PC-9 (cell line): ENCODE data around the gene LMOD3. TPM values are rescaled to one million over a fixed set of nuclear protein-coding genes. Genes with fewer than 3 reads are reported as not detected.

ENCODE experiments used
- BruUV-seq: library from RNA; stranded (reverse); fragments of 400-500 nt; replicated peaks from 2 replicates; lab custom pipeline; 2021; lab: Mats Ljungman, UMichigan
- CTCF ChIA-PET: fragments of 300-600 bp; sonication (Branson Sonifier 250); formaldehyde crosslinking; loops from one replicate; lab custom pipeline; 2022; ENCODE audit warnings: antibody characterized with exemption; lab: Charles Lee
- POLR2A ChIA-PET: fragments of 300-600 bp; sonication (Branson Sonifier 250); formaldehyde crosslinking; loops from one replicate; lab custom pipeline; 2022; ENCODE audit warnings: antibody characterized with exemption; ENCODE audit not compliant: unreplicated experiment; lab: Charles Lee
- DNase-seq, 2 experiments: peaks; one replicate each; pipeline versions ENCODE4 v3.0.0 to v3.0.0-alpha.2; 2015 to 2022; ENCODE audit warnings: mixed read lengths in 1 of 2
- H2AFZ ChIP-seq: fragments of 200-600 bp; sonication (generic); 2 replicates; pipeline ENCODE4 v1.8.1; 2017; ENCODE audit warnings: antibody characterized with exemption
- H3F3A ChIP-seq: fragments of 200-600 bp; sonication (generic); 2 replicates; pipeline ENCODE4 v1.8.1; 2017; ENCODE audit warnings: antibody characterized with exemption, mild to moderate bottlenecking, low read depth; ENCODE audit not compliant: insufficient read depth
- H3K27ac ChIP-seq: fragments of 200-600 bp; sonication (generic); 2 replicates; pipeline ENCODE4 v1.6.1; 2016; ENCODE audit warnings: mixed run types
- H3K27me3 ChIP-seq: fragments of 200-600 bp; sonication (generic); 2 replicates; pipeline ENCODE4 v1.6.1; 2016; ENCODE audit warnings: low read depth, mixed run types; ENCODE audit not compliant: insufficient read depth
- H3K36me3 ChIP-seq: fragments of 200-600 bp; sonication (generic); 2 replicates; pipeline ENCODE4 v1.6.1; 2016; ENCODE audit warnings: low read depth, mixed run types
- H3K4me1 ChIP-seq: fragments of 200-600 bp; sonication (generic); replicated peaks from 2 replicates; pipeline ENCODE4 v1.6.1; 2016; ENCODE audit warnings: mixed run types; ENCODE audit not compliant: insufficient read depth
- H3K4me2 ChIP-seq: fragments of 200-600 bp; sonication (generic); 2 replicates; pipeline ENCODE4 v1.6.1; 2017; ENCODE audit warnings: mixed run types
- H3K4me3 ChIP-seq: fragments of 200-600 bp; sonication (generic); 2 replicates; pipeline ENCODE4 v1.6.1; 2016; ENCODE audit warnings: mixed run types
- H3K79me2 ChIP-seq: fragments of 200-600 bp; sonication (generic); 2 replicates; pipeline ENCODE4 v1.6.1; 2017; ENCODE audit warnings: low read depth, mixed run types
- H3K9me2 ChIP-seq: fragments of 200-600 bp; sonication (generic); 2 replicates; pipeline ENCODE4 v1.8.1; 2017; ENCODE audit warnings: mild to moderate bottlenecking; ENCODE audit not compliant: insufficient read depth
- H3K9me3 ChIP-seq: fragments of 200-600 bp; sonication (generic); 2 replicates; pipeline ENCODE4 v1.8.1; 2016; ENCODE audit warnings: low read depth; ENCODE audit not compliant: insufficient read depth
- H4K20me1 ChIP-seq: fragments of 200-600 bp; sonication (generic); 2 replicates; pipeline ENCODE4 v1.8.1; 2017; ENCODE audit not compliant: insufficient read depth
- CTCF ChIP-seq: fragments of 200-600 bp; sonication (generic); conservative IDR thresholded peaks from 2 replicates; pipeline ENCODE4 v1.6.1; 2017; ENCODE audit warnings: mixed run types, antibody characterized with exemption, mild to moderate bottlenecking, moderate library complexity
- EZH2 ChIP-seq: fragments of 200-600 bp; sonication (generic); IDR thresholded peaks from 2 replicates; pipeline ENCODE4 v1.8.0; 2017; ENCODE audit warnings: antibody characterized with exemption, low read depth
- intact Hi-C: fragments of 100-400 bp; cut with micrococcal nuclease; formaldehyde crosslinking; loops from one replicate; pipeline ENCODE4 v1.10.0; 2022; ENCODE audit not compliant: unreplicated experiment
- total RNA-seq: library from RNA; stranded (reverse); gene quantifications from 2 replicates; pipeline ENCODE4 v1.2.3, GENCODE V29; 2021

The LMOD3 gene
- total RNA-seq, 1 experiment from 2014 or later, result not detected

DNA sequence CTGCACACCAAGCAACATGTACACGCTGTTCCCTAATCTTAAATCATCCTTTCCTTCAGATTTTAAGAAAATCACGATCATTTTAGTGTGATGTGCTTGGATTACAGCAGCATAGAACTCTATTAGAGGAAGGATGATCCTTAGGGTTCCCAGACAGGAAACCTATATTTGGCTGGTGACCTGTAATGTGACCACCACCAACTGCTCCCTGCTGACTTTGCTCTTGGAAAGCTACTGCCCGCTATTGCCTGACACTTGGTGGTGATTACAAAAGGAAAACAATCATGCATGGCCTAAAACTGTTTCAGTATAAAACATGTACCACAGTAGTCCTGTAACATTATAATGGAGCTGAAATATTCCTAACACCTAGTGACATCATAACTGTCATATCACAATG is 27.2 kb upstream of the LMOD3 start:
- H3K79me2 ChIP-seq, result no peaks in the 10 kb centered on the region
- peaks cover 8% of the 10 kb centered on the region; the same call in 1 of the 2 replicates for H3K4me1 ChIP-seq
- ChIA-PET POLR2A (no interaction called here), CTCF (no interaction called here)
- no TSS peak for BruUV-seq
- no peak overlapping the region for H3K27ac ChIP-seq
- H3K9me2 ChIP-seq, result no peaks in the 10 kb centered on the region
- H3K36me3 ChIP-seq, result no peaks in the 10 kb centered on the region
- no peak overlapping the region for H3K4me3 ChIP-seq
- no peak overlapping the region for H3K4me2 ChIP-seq
- no peak for TF ChIP-seq CTCF
- no peak for TF ChIP-seq EZH2
- no peaks in the 10 kb centered on the region for H3F3A ChIP-seq
- intact Hi-C loops, result no loop called here
- H4K20me1 ChIP-seq, result no peaks in the 10 kb centered on the region
- no peaks in the 10 kb centered on the region for H3K27me3 ChIP-seq
- DNase-seq, result no peak
- H3K9me3 ChIP-seq, result no peaks in the 10 kb centered on the region
- H2AFZ ChIP-seq, result no peak overlapping the region

DNA sequence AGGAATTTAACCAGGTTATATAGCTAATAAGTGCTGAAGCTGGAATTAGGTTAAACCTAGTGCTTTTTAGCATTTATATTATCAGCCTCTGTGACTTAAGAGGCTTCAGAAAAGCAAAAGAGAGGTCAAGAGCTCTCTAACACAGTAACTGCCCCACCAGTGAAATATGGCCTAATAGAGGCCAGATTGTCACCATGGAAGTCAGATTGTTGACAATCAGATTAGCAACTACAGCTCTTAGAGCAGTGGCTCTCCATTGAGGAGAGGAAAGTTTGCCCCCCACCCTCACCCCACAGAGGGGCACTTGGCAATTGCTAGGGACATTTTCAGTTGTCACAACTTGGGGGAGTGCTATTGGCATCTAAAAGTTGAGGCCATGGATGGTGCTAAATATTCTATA is 23.3 kb upstream of the LMOD3 start:
- TF ChIP-seq CTCF (no peak), EZH2 (no peak)
- Histone ChIP-seq H3K27ac (no peak overlapping the region), H2AFZ (no peak overlapping the region), H3K9me3 (no peaks in the 10 kb centered on the region), H3K36me3 (no peaks in the 10 kb centered on the region), H3K9me2 (no peaks in the 10 kb centered on the region), H3K79me2 (no peaks in the 10 kb centered on the region), H3F3A (no peaks in the 10 kb centered on the region), H3K4me3 (no peak overlapping the region), H3K4me1 (peaks cover 25% of the 10 kb centered on the region), H3K4me2 (no peak overlapping the region), H4K20me1 (no peaks in the 10 kb centered on the region), H3K27me3 (no peaks in the 10 kb centered on the region)
- intact Hi-C loops, result no loop called here
- BruUV-seq, result no TSS peak
- CTCF ChIA-PET, result no interaction called here
- no peak for DNase-seq
- POLR2A ChIA-PET, result interaction anchor here (0.7 kb wide), 1 partner anchor 28 kb away, joined by 3 read pairs; no protein-coding TSS in a partner anchor

- Histone ChIP-seq H3K9me2 (no peaks in the 10 kb centered on the region), H3K79me2 (no peaks in the 10 kb centered on the region), H3K27ac (no peak overlapping the region), H3K4me1 (peaks cover 25% of the 10 kb centered on the region), H3K4me2 (no peak overlapping the region), H3K9me3 (no peaks in the 10 kb centered on the region), H3K4me3 (no peak overlapping the region), H3K36me3 (no peaks in the 10 kb centered on the region), H3K27me3 (no peaks in the 10 kb centered on the region), H3F3A (no peaks in the 10 kb centered on the region), H2AFZ (no peak overlapping the region), H4K20me1 (no peaks in the 10 kb centered on the region)
- no peak for DNase-seq
- TF ChIP-seq EZH2 (no peak), CTCF (no peak)
- POLR2A ChIA-PET, result no interaction called here
- CTCF ChIA-PET, result interaction anchor here (0.7 kb wide), 1 partner anchor 72 kb away, joined by 4 read pairs; no protein-coding TSS in a partner anchor
- intact Hi-C loops, result no loop called here
- no TSS peak for BruUV-seq
Observed at GRCh38 chr3:69144631-69145245, 22.3 kb upstream of the LMOD3 start.
